ENCODE results near the gene LPP. TPM values are rescaled to one million over a fixed set of nuclear protein-coding genes. Genes with fewer than 3 reads are reported as not detected.

Gene LPP
- total RNA-seq, 5 donors from 2014 or later (not counting 1 experiment from before 2014, with no cell fraction given): 23.8 to 82.6 (median 39.3) TPM

GRCh38 chr3:188396900-188397299 is 242.9 kb downstream of the LPP start:
- no peaks in the 10 kb centered on the region for H3K36me3 ChIP-seq (ENCODE audit: control insufficient read depth in 2 of 2, extremely low read depth in 1 of 2, insufficient read depth in 1 of 2, low read length in 1 of 2)
- peaks cover 9 to 18% of the 10 kb centered on the region in 2 experiments for H3K4me1 ChIP-seq (ENCODE audit: control insufficient read depth in 1 of 2, extremely low read depth in 1 of 2, insufficient read depth in 2 of 2, low read length in 2 of 2)
- ChIA-PET POLR2A (no interaction called here), CTCF (interaction anchor here in 1 of 2 donors (0.9 to 1.1 kb wide), 2 partner anchors 652 to 657 kb away, joined by 3 to 4 read pairs; partner anchors contain the start of gene BCL6)
- H3K27ac Mint-ChIP-seq: no peak overlapping the region
- peaks cover 0 to 5% (median 0%) of the 10 kb centered on the region in 3 donors for H3K9me3 Mint-ChIP-seq
- DNase-seq (no peak), ATAC-seq (replicated peaks in 1 of 4) (no peak)
- peak overlapping the region in 2 of 3 donors; percentile 56 to 68 for H3K4me3 Mint-ChIP-seq
- peaks cover 28 to 57% (median 40%) of the 10 kb centered on the region in 3 donors for H3K4me1 Mint-ChIP-seq
- no peaks in the 10 kb centered on the region for H3K9me3 ChIP-seq
- no peak overlapping the region for H3K27ac ChIP-seq (ENCODE audit: low read length)
- no peaks in the 10 kb centered on the region for H3K27me3 Mint-ChIP-seq
- H3K27me3 ChIP-seq (replicated peaks in 1 of 2; ENCODE audit: control insufficient read depth in 2 of 2, extremely low read depth in 1 of 2, insufficient read depth in 2 of 2, low read length in 1 of 2): no peaks in the 10 kb centered on the region
- no CpG with 5 or more reads among the region's 3 CpGs for WGBS (ENCODE audit: insufficient coverage)
- H3K4me3 ChIP-seq (ENCODE audit: control insufficient read depth in 1 of 2, extremely low read depth in 1 of 2, low read length in 1 of 2): peak overlapping the region in 1 of 2 donors; percentile 20
- peaks cover 10% of the 10 kb centered on the region for H3K36me3 Mint-ChIP-seq

GRCh38 chr3:188397766-188398705 is 244.1 kb downstream of the LPP start:
- no peaks in the 10 kb centered on the region for H3K9me3 ChIP-seq
- no peak overlapping the region for H3K27ac ChIP-seq (ENCODE audit: low read length)
- WGBS (ENCODE audit: insufficient coverage): 85% methylated on average over 8 of the region's 12 CpGs
- Mint-ChIP-seq H3K9me3 (peaks cover 0 to 7% (median 0%) of the 10 kb centered on the region in 3 donors), H3K36me3 (peaks cover 6% of the 10 kb centered on the region), H3K4me3 (peak overlapping the region; percentile 53 to 68 (median 56)), H3K4me1 (peaks cover 33 to 66% (median 47%) of the 10 kb centered on the region in 3 donors), H3K27me3 (no peaks in the 10 kb centered on the region), H3K27ac (peak overlapping the region in 1 of 2 donors; percentile 71)
- no peaks in the 10 kb centered on the region for H3K27me3 ChIP-seq (replicated peaks in 1 of 2; ENCODE audit: control insufficient read depth in 2 of 2, extremely low read depth in 1 of 2, insufficient read depth in 2 of 2, low read length in 1 of 2)
- peak overlapping the region in 1 of 2 donors; percentile 20 for H3K4me3 ChIP-seq (ENCODE audit: control insufficient read depth in 1 of 2, extremely low read depth in 1 of 2, low read length in 1 of 2)
- ChIA-PET POLR2A (no interaction called here), CTCF (no interaction called here)
- ATAC-seq (replicated peaks in 1 of 4): no peak
- no peak for DNase-seq
- H3K4me1 ChIP-seq (ENCODE audit: control insufficient read depth in 1 of 2, extremely low read depth in 1 of 2, insufficient read depth in 2 of 2, low read length in 2 of 2): peaks cover 11 to 18% of the 10 kb centered on the region in 2 experiments
- H3K36me3 ChIP-seq (ENCODE audit: control insufficient read depth in 2 of 2, extremely low read depth in 1 of 2, insufficient read depth in 1 of 2, low read length in 1 of 2): no peaks in the 10 kb centered on the region

GRCh38 chr3:188400494-188401243 is 246.7 kb downstream of the LPP start:
- CTCF ChIA-PET: interaction anchor here in 1 of 2 donors (0.5 to 0.6 kb wide), 2 partner anchors 334 to 650 kb away, joined by 3 read pairs; no protein-coding TSS in a partner anchor
- H3K27me3 Mint-ChIP-seq: no peaks in the 10 kb centered on the region
- WGBS (ENCODE audit: insufficient coverage): no CpG with 5 or more reads among the region's 2 CpGs
- H3K4me1 Mint-ChIP-seq: peaks cover 41 to 75% (median 49%) of the 10 kb centered on the region in 3 donors
- Histone ChIP-seq H3K4me1 (ENCODE audit: control insufficient read depth in 1 of 2, extremely low read depth in 1 of 2, insufficient read depth in 2 of 2, low read length in 2 of 2) (peaks cover 12 to 18% of the 10 kb centered on the region in 2 experiments), H3K27ac (ENCODE audit: low read length) (peak overlapping the region; percentile 22), H3K27me3 (replicated peaks in 1 of 2; ENCODE audit: control insufficient read depth in 2 of 2, extremely low read depth in 1 of 2, insufficient read depth in 2 of 2, low read length in 1 of 2) (no peaks in the 10 kb centered on the region), H3K9me3 (no peaks in the 10 kb centered on the region), H3K36me3 (ENCODE audit: control insufficient read depth in 2 of 2, extremely low read depth in 1 of 2, insufficient read depth in 1 of 2, low read length in 1 of 2) (no peaks in the 10 kb centered on the region), H3K4me3 (ENCODE audit: control insufficient read depth in 1 of 2, extremely low read depth in 1 of 2, low read length in 1 of 2) (no peak overlapping the region)
- H3K27ac Mint-ChIP-seq: peak overlapping the region in 1 of 2 donors; percentile 40
- DNase-seq (peak in 2 of 35 experiments; percentile 6 to 17), ATAC-seq (replicated peaks in 1 of 4) (peak in 3 of 4 experiments; percentile 46 to 63 (median 55))
- POLR2A ChIA-PET: no interaction called here
- no peak overlapping the region for H3K4me3 Mint-ChIP-seq
- peaks cover 0 to 7% (median 0%) of the 10 kb centered on the region in 3 donors for H3K9me3 Mint-ChIP-seq
- peaks cover 7% of the 10 kb centered on the region for H3K36me3 Mint-ChIP-seq

GRCh38 chr3:188401244-188401993 is 247.5 kb downstream of the LPP start:
- Histone ChIP-seq H3K36me3 (ENCODE audit: control insufficient read depth in 2 of 2, extremely low read depth in 1 of 2, insufficient read depth in 1 of 2, low read length in 1 of 2) (peaks cover 0 to 5% of the 10 kb centered on the region in 2 donors), H3K9me3 (no peaks in the 10 kb centered on the region), H3K4me1 (ENCODE audit: control insufficient read depth in 1 of 2, extremely low read depth in 1 of 2, insufficient read depth in 2 of 2, low read length in 2 of 2) (peaks cover 12 to 15% of the 10 kb centered on the region in 2 experiments), H3K27ac (ENCODE audit: low read length) (no peak overlapping the region), H3K4me3 (ENCODE audit: control insufficient read depth in 1 of 2, extremely low read depth in 1 of 2, low read length in 1 of 2) (no peak overlapping the region), H3K27me3 (replicated peaks in 1 of 2; ENCODE audit: control insufficient read depth in 2 of 2, extremely low read depth in 1 of 2, insufficient read depth in 2 of 2, low read length in 1 of 2) (no peaks in the 10 kb centered on the region)
- 78% methylated on average over 3 of the region's 3 CpGs for WGBS (ENCODE audit: insufficient coverage)
- Mint-ChIP-seq H3K9me3 (peaks cover 0 to 7% (median 0%) of the 10 kb centered on the region in 3 donors), H3K4me1 (peaks cover 41 to 73% (median 49%) of the 10 kb centered on the region in 3 donors), H3K27ac (peak overlapping the region in 1 of 2 donors; percentile 7), H3K27me3 (no peaks in the 10 kb centered on the region), H3K36me3 (peaks cover 13% of the 10 kb centered on the region), H3K4me3 (no peak overlapping the region)
- ChIA-PET POLR2A (no interaction called here), CTCF (interaction anchor here in 1 of 2 donors (0.5 to 0.6 kb wide), 3 partner anchors 11 to 651 kb away, joined by 3 read pairs; no protein-coding TSS in a partner anchor)
- DNase-seq (no peak), ATAC-seq (replicated peaks in 1 of 4) (no peak)

GRCh38 chr3:188402229-188402628 is 248.3 kb downstream of the LPP start:
- H3K4me1 ChIP-seq (ENCODE audit: control insufficient read depth in 1 of 2, extremely low read depth in 1 of 2, insufficient read depth in 2 of 2, low read length in 2 of 2): peaks cover 9 to 12% of the 10 kb centered on the region in 2 experiments
- peaks cover 0 to 7% (median 0%) of the 10 kb centered on the region in 3 donors for H3K9me3 Mint-ChIP-seq
- no peaks in the 10 kb centered on the region for H3K27me3 ChIP-seq (replicated peaks in 1 of 2; ENCODE audit: control insufficient read depth in 2 of 2, extremely low read depth in 1 of 2, insufficient read depth in 2 of 2, low read length in 1 of 2)
- H3K27ac Mint-ChIP-seq: no peak overlapping the region
- CTCF ChIA-PET: no interaction called here
- peaks cover 33 to 65% (median 42%) of the 10 kb centered on the region in 3 donors for H3K4me1 Mint-ChIP-seq
- ATAC-seq (replicated peaks in 1 of 4) (no peak), DNase-seq (no peak)
- peaks cover 20% of the 10 kb centered on the region for H3K36me3 Mint-ChIP-seq
- H3K36me3 ChIP-seq (ENCODE audit: control insufficient read depth in 2 of 2, extremely low read depth in 1 of 2, insufficient read depth in 1 of 2, low read length in 1 of 2): peaks cover 0 to 9% of the 10 kb centered on the region in 2 donors
- H3K27me3 Mint-ChIP-seq: no peaks in the 10 kb centered on the region
- H3K27ac ChIP-seq (ENCODE audit: low read length): no peak overlapping the region
- POLR2A ChIA-PET: no interaction called here
- H3K9me3 ChIP-seq: no peaks in the 10 kb centered on the region
- H3K4me3 Mint-ChIP-seq: no peak overlapping the region
- no peak overlapping the region for H3K4me3 ChIP-seq (ENCODE audit: control insufficient read depth in 1 of 2, extremely low read depth in 1 of 2, low read length in 1 of 2)

Measured in T-cell (primary cell).